Left ventricle myocardium inferior (tissue), 1 donor: ENCODE measurements around the gene ZNF660. TPM values are rescaled to one million over a fixed set of nuclear protein-coding genes. Genes with fewer than 3 reads are reported as not detected.
"Not testable (repeated sequence)": the region's sequence is repeated elsewhere in the genome, so short reads cannot be mapped to it uniquely, and the experiment has no call there.

Experiments used
- DNase-seq: peaks from one replicate; pipeline ENCODE4 v3.0.0-alpha.2; 2020
- H3K27ac ChIP-seq: fragments of 200-600 bp; replicated peaks from 2 replicates; pipeline ENCODE4 v1.8.0; 2021
- H3K27me3 ChIP-seq: fragments of 200-600 bp; 2 replicates; pipeline ENCODE4 v1.8.0; 2021; ENCODE audit warnings: low read depth
- H3K36me3 ChIP-seq: fragments of 200-600 bp; 2 replicates; pipeline ENCODE4 v1.8.0; 2021
- H3K4me1 ChIP-seq: fragments of 200-600 bp; 2 replicates; pipeline ENCODE4 v1.8.0; 2021
- H3K4me3 ChIP-seq: fragments of 200-600 bp; 2 replicates; pipeline ENCODE4 v1.8.0; 2021; ENCODE audit warnings: mild to moderate bottlenecking, moderate library complexity
- H3K9me3 ChIP-seq: fragments of 200-600 bp; replicated peaks from 2 replicates; pipeline ENCODE4 v1.8.0; 2021
- intact Hi-C: fragments of 100-400 bp; cut with micrococcal nuclease; formaldehyde crosslinking; loops from one replicate; pipeline ENCODE4 v1.11.0; 2022
- long read RNA-seq: library from polyadenylated mRNA; unstranded; transcript quantifications from one replicate; pipeline ENCODE4 v2.0.0, GENCODE V29; 2021
- total RNA-seq: library from RNA; stranded (reverse); fragmentation: NEBNext Ultra II Directional; extraction: Animal tissue kit (Norgen Biotek cat#: 25700); gene quantifications from one replicate; pipeline ENCODE4 v1.2.1, GENCODE V29; 2021
- TF ChIP-seq, protein P1 (sequence below): fragments of 200-600 bp; IDR thresholded peaks from 2 replicates; pipeline ENCODE4 v1.8.0; 2021; ENCODE audit warnings: antibody characterized with exemption, mild to moderate bottlenecking, borderline replicate concordance
- donor health status: DM: no; HTN: yes; CAD: no; lungs with severe emphysema.

Gene ZNF660
- 1.1 TPM for total RNA-seq
- long read RNA-seq, partial matches to known transcripts, result 1 of 1 reads
- long read RNA-seq, other reads (novel, unspliced or antisense), result 0 of 1 reads

GRCh38 chr3:44584646-44585501, at the start of gene ZNF660:
Gene ZNF660 (plus strand): TSS chr3:44584964. CDS start chr3:44594194, 9,230 bp downstream.
- peaks cover 13% of the 10 kb centered on the region for H3K27me3 ChIP-seq
- H3K36me3 ChIP-seq, result peaks cover 29% of the 10 kb centered on the region
- H3K9me3 ChIP-seq, result peaks cover 6% of the 10 kb centered on the region
- peak within 1 kb of the TSS; percentile 75 for H3K4me3 ChIP-seq
- peak within 1 kb of the TSS; percentile 70 for H3K27ac ChIP-seq
- intact Hi-C loops, result no loop called here
- peaks cover 21% of the 10 kb centered on the region for H3K4me1 ChIP-seq
- TF ChIP-seq, protein P1, sequence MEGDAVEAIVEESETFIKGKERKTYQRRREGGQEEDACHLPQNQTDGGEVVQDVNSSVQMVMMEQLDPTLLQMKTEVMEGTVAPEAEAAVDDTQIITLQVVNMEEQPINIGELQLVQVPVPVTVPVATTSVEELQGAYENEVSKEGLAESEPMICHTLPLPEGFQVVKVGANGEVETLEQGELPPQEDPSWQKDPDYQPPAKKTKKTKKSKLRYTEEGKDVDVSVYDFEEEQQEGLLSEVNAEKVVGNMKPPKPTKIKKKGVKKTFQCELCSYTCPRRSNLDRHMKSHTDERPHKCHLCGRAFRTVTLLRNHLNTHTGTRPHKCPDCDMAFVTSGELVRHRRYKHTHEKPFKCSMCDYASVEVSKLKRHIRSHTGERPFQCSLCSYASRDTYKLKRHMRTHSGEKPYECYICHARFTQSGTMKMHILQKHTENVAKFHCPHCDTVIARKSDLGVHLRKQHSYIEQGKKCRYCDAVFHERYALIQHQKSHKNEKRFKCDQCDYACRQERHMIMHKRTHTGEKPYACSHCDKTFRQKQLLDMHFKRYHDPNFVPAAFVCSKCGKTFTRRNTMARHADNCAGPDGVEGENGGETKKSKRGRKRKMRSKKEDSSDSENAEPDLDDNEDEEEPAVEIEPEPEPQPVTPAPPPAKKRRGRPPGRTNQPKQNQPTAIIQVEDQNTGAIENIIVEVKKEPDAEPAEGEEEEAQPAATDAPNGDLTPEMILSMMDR, result no peak
- DNase-seq, result peak; percentile 49

DNA sequence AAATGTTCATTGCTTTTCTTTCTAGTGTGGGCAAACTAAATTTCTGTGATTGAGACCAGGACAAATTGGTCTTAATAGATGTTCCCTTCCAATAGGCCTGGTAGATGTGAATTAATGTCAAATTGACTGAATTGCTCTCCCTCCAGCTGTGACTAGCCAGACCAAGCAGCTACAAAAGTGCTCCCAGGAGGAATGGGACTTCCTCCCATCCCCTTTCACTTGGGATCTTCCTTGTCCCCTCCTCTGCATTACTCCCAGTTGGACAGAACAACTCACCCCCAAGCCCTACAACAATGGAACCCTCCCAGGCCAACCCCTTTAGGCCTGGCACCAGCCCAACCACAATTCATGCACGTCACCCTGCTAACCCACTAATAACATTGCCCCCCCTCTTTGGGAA, 49.4 kb upstream of the ZNF660 start:
- TF ChIP-seq, protein P1, result no peak
- intact Hi-C loops, result no loop called here
- H3K27ac ChIP-seq, result no peak overlapping the region
- no peak for DNase-seq
- peaks cover 63% of the 10 kb centered on the region for H3K27me3 ChIP-seq
- no peak overlapping the region for H3K4me3 ChIP-seq
- H3K9me3 ChIP-seq, result peaks cover 5% of the 10 kb centered on the region
- no peaks in the 10 kb centered on the region for H3K4me1 ChIP-seq
- H3K36me3 ChIP-seq, result no peaks in the 10 kb centered on the region

GRCh38 chr3:44544811-44545210, 40.0 kb upstream of the ZNF660 start:
- H3K9me3 ChIP-seq, DNase-seq, H3K36me3 ChIP-seq, H3K27ac ChIP-seq, intact Hi-C loops, H3K4me1 ChIP-seq, H3K4me3 ChIP-seq: not testable (repeated sequence)
- peaks cover 79% of the 10 kb centered on the region for H3K27me3 ChIP-seq

GRCh38 chr3:44554626-44555592, 29.9 kb upstream of the ZNF660 start, which contains the start of gene ZKSCAN7:
Gene ZKSCAN7 (plus strand): TSS chr3:44555193. CDS start chr3:44557048, 1,855 bp downstream.
- H3K4me1 ChIP-seq, result peaks cover 23% of the 10 kb centered on the region
- H3K4me3 ChIP-seq, result peak within 1 kb of the TSS; percentile 77
- TF ChIP-seq, protein P1, result peak; percentile 41
- intact Hi-C loops, result no loop called here
- DNase-seq, result peak; percentile 55
- peaks cover 29% of the 10 kb centered on the region for H3K27me3 ChIP-seq
- H3K9me3 ChIP-seq, result no peaks in the 10 kb centered on the region
- H3K36me3 ChIP-seq, result peaks cover 19% of the 10 kb centered on the region
- peak within 1 kb of the TSS; percentile 71 for H3K27ac ChIP-seq

- Histone ChIP-seq H3K4me1 (peaks cover 23% of the 10 kb centered on the region), H3K27me3 (peaks cover 22% of the 10 kb centered on the region), H3K36me3 (peaks cover 22% of the 10 kb centered on the region), H3K9me3 (no peaks in the 10 kb centered on the region), H3K27ac (peak overlapping the region; percentile 71), H3K4me3 (peak overlapping the region; percentile 77)
- no peak for DNase-seq
- intact Hi-C loops, result no loop called here
- TF ChIP-seq, protein P1, result no peak
These were observed 29.0 kb upstream of the ZNF660 start for GRCh38 chr3:44555723-44556122.
